Activated naive CD8-positive, alpha-beta T cell treated with anti-CD3 and anti-CD28 coated beads for 36 hours (primary cell): ENCODE results near the gene OLFM2. TPM values are rescaled to one million over a fixed set of nuclear protein-coding genes. Genes with fewer than 3 reads are reported as not detected.

Source experiments
- DNase-seq: peaks from one replicate; pipeline ENCODE4 v3.0.0; 2021
- H3K27ac Mint-ChIP-seq: one replicate; pipeline ENCODE4 v1.8.0; 2022; ENCODE audit warnings: mild to moderate bottlenecking, moderate library complexity, mixed read lengths
- H3K27me3 Mint-ChIP-seq: one replicate; pipeline ENCODE4 v1.8.0; 2022; ENCODE audit warnings: mild to moderate bottlenecking, mixed read lengths
- H3K36me3 Mint-ChIP-seq: one replicate; pipeline ENCODE4 v1.8.0; 2021; ENCODE audit warnings: mild to moderate bottlenecking, mixed read lengths
- H3K4me1 Mint-ChIP-seq: one replicate; pipeline ENCODE4 v1.8.0; 2021; ENCODE audit warnings: mixed read lengths
- H3K4me3 Mint-ChIP-seq: one replicate; pipeline ENCODE4 v1.8.0; 2022; ENCODE audit warnings: mild to moderate bottlenecking, moderate library complexity, mixed read lengths
- H3K9me3 Mint-ChIP-seq: one replicate; pipeline ENCODE4 v1.8.0; 2022; ENCODE audit warnings: mixed read lengths
- total RNA-seq, 2 experiments: library from RNA; stranded (reverse); gene quantifications; one replicate each; pipeline ENCODE4 v1.2.3, GENCODE V29; 2021

OLFM2 gene
- total RNA-seq, 2 experiments from 2014 or later = 2.7 to 2.9 TPM

- H3K4me3 Mint-ChIP-seq = no peak overlapping the region
- H3K27ac Mint-ChIP-seq = no peak overlapping the region
- no peaks in the 10 kb centered on the region for H3K9me3 Mint-ChIP-seq
- no peak for DNase-seq
- no peaks in the 10 kb centered on the region for H3K36me3 Mint-ChIP-seq
- no peaks in the 10 kb centered on the region for H3K4me1 Mint-ChIP-seq
- H3K27me3 Mint-ChIP-seq = peaks cover 9% of the 10 kb centered on the region
Measured at GRCh38 chr19:9901642-9902041, 34.7 kb downstream of the OLFM2 start.

GRCh38 chr19:9901020-9901419, 35.3 kb downstream of the OLFM2 start:
- H3K9me3 Mint-ChIP-seq = no peaks in the 10 kb centered on the region
- no peak overlapping the region for H3K27ac Mint-ChIP-seq
- H3K36me3 Mint-ChIP-seq = no peaks in the 10 kb centered on the region
- no peaks in the 10 kb centered on the region for H3K4me1 Mint-ChIP-seq
- H3K27me3 Mint-ChIP-seq = peaks cover 9% of the 10 kb centered on the region
- DNase-seq = no peak
- H3K4me3 Mint-ChIP-seq = no peak overlapping the region

- no peak overlapping the region for H3K4me3 Mint-ChIP-seq
- DNase-seq = no peak
- H3K27ac Mint-ChIP-seq = no peak overlapping the region
Measured at GRCh38 chr19:9891609-9892373, 44.5 kb downstream of the OLFM2 start.

GRCh38 chr19:9885077-9885552, 51.2 kb downstream of the OLFM2 start:
- H3K9me3 Mint-ChIP-seq = no peaks in the 10 kb centered on the region
- H3K27ac Mint-ChIP-seq = no peak overlapping the region
- no peaks in the 10 kb centered on the region for H3K4me1 Mint-ChIP-seq
- no peaks in the 10 kb centered on the region for H3K36me3 Mint-ChIP-seq
- H3K27me3 Mint-ChIP-seq = no peaks in the 10 kb centered on the region
- no peak overlapping the region for H3K4me3 Mint-ChIP-seq
- no peak for DNase-seq

More at GRCh38 chr19:9891609-9892373, 44.5 kb downstream of the OLFM2 start:
- peaks cover 3% of the 10 kb centered on the region for H3K4me1 Mint-ChIP-seq
- H3K9me3 Mint-ChIP-seq = no peaks in the 10 kb centered on the region
- no peaks in the 10 kb centered on the region for H3K27me3 Mint-ChIP-seq
- no peaks in the 10 kb centered on the region for H3K36me3 Mint-ChIP-seq

- no peak overlapping the region for H3K4me3 Mint-ChIP-seq
- H3K9me3 Mint-ChIP-seq = no peaks in the 10 kb centered on the region
- H3K27me3 Mint-ChIP-seq = no peaks in the 10 kb centered on the region
- no peaks in the 10 kb centered on the region for H3K4me1 Mint-ChIP-seq
- no peaks in the 10 kb centered on the region for H3K36me3 Mint-ChIP-seq
- H3K27ac Mint-ChIP-seq = no peak overlapping the region
- DNase-seq = no peak
Measured at GRCh38 chr19:9883764-9884163, 52.6 kb downstream of the OLFM2 start.

GRCh38 chr19:9883231-9883758, 53.0 kb downstream of the OLFM2 start:
- Mint-ChIP-seq H3K4me1 (no peaks in the 10 kb centered on the region), H3K4me3 (no peak overlapping the region), H3K36me3 (no peaks in the 10 kb centered on the region), H3K27ac (no peak overlapping the region), H3K9me3 (no peaks in the 10 kb centered on the region), H3K27me3 (no peaks in the 10 kb centered on the region)
- no peak for DNase-seq

- H3K36me3 Mint-ChIP-seq = no peaks in the 10 kb centered on the region
- H3K4me3 Mint-ChIP-seq = no peak overlapping the region
- H3K9me3 Mint-ChIP-seq = no peaks in the 10 kb centered on the region
- DNase-seq = no peak
- no peaks in the 10 kb centered on the region for H3K4me1 Mint-ChIP-seq
- H3K27ac Mint-ChIP-seq = no peak overlapping the region
- H3K27me3 Mint-ChIP-seq = no peaks in the 10 kb centered on the region
Measured at GRCh38 chr19:9881720-9882119, 54.6 kb downstream of the OLFM2 start.

DNA sequence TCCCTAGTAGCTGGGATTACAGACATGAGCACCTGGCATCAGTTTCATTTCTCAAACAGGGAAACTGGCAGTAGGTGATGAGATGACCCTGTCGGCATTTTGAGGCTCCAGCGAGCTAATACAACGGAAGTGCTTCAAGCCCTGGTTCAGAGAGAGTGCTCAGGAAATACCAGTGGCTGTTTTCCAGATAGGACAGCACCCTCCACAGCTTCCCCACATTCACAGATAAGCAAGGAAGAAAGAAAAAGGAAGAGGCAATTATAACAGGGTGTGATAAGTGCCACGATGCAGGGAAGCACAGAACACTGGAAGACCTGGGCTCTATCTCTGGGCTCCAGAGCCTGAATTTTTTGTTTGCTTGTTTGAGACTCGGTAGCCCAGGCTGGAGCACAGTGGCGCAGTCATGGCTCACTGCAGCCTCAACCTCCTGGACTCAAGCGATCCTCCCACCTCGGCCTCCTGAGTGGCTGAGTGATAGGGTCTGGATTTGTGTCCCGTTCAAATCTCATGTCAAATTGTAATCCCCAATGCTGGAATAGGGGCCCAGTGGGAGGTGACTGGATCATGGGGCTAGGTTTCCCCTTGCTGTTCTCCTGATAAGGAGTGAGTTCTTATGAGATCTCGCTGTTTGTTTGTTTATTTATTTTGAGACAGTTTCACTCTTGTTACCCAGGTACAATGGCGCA, 57.7 kb downstream of the OLFM2 start:
- Mint-ChIP-seq H3K9me3 (no peaks in the 10 kb centered on the region), H3K27ac (no peak overlapping the region), H3K4me3 (no peak overlapping the region), H3K36me3 (no peaks in the 10 kb centered on the region), H3K27me3 (no peaks in the 10 kb centered on the region), H3K4me1 (no peaks in the 10 kb centered on the region)
- DNase-seq = no peak

DNA sequence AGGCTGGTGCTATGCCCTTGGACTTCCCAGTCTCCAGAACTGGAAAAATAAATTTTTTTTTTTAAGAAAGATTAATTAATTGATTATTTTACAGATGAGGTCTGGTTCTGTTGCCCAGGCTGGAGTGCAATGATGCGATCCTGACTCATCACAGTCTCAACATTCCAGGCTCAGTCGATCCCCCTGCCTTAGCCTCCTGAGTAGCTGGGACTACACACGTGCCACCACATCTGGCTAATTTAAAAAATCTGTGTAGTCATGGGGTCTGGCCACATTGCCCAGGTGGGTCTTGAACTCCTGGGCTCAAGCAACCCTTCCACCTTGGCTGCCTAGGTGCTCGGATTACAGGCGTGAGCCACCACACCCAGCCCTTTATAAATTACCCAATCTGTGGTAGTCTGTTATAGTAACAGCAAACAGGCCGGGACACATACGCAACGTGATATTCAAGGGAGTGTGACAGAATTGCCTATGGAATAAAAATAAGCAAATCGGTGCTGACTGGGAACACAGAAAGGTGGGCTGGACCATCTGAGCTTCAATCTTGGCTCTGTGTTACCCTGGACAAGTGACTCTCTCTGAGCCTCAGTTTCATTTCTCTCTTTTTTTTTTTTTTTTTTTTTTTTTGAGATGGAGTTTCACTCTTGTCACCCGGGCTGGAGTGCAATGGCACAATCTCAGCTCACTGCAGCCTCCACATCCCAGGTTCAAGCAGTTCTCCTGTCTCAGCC, 58.4 kb downstream of the OLFM2 start:
- H3K27ac Mint-ChIP-seq = no peak overlapping the region
- no peaks in the 10 kb centered on the region for H3K4me1 Mint-ChIP-seq
- no peaks in the 10 kb centered on the region for H3K27me3 Mint-ChIP-seq
- no peak overlapping the region for H3K4me3 Mint-ChIP-seq
- H3K9me3 Mint-ChIP-seq = no peaks in the 10 kb centered on the region
- no peaks in the 10 kb centered on the region for H3K36me3 Mint-ChIP-seq
- DNase-seq = no peak

- Mint-ChIP-seq H3K9me3 (no peaks in the 10 kb centered on the region), H3K27me3 (no peaks in the 10 kb centered on the region), H3K4me1 (no peaks in the 10 kb centered on the region), H3K27ac (no peak overlapping the region), H3K36me3 (no peaks in the 10 kb centered on the region), H3K4me3 (no peak overlapping the region)
- DNase-seq = no peak
Measured at GRCh38 chr19:9875796-9876195, 60.5 kb downstream of the OLFM2 start.

DNA sequence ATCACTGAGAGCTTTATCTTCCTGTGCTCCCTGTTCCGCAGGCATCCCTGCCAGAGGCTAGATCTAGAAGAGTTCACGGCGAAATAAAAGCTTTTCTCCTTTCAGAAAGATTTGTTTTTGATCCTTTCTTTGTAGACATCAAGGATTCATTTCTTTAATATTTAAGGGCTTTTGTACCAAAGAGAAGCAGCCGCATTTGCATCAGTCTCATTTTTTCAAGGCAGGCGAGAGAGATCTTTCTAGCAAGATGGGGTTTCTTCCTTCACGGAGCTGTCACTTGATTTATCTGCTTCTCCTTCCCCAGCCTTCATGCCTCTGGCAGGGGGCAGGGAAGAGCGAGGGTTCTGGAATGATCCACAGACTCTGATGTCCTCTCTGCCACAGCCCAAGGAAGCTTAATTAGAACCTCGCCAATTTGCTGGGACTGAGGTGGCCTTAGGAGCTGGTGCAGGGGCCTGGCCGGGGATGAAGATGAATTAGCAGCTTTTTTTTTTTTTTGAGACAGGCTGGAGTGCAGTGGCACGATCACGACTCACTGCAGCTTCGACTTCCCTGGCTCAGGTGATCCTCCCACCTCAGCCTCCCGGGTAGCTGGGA, 61.2 kb downstream of the OLFM2 start:
- no peak for DNase-seq
- H3K27ac Mint-ChIP-seq = no peak overlapping the region
- no peaks in the 10 kb centered on the region for H3K4me1 Mint-ChIP-seq
- no peak overlapping the region for H3K4me3 Mint-ChIP-seq
- no peaks in the 10 kb centered on the region for H3K36me3 Mint-ChIP-seq
- no peaks in the 10 kb centered on the region for H3K9me3 Mint-ChIP-seq
- no peaks in the 10 kb centered on the region for H3K27me3 Mint-ChIP-seq

GRCh38 chr19:9872618-9873242, 63.6 kb downstream of the OLFM2 start:
- no peaks in the 10 kb centered on the region for H3K4me1 Mint-ChIP-seq
- H3K36me3 Mint-ChIP-seq = no peaks in the 10 kb centered on the region
- H3K4me3 Mint-ChIP-seq = no peak overlapping the region
- no peaks in the 10 kb centered on the region for H3K9me3 Mint-ChIP-seq
- no peak overlapping the region for H3K27ac Mint-ChIP-seq
- DNase-seq = no peak
- no peaks in the 10 kb centered on the region for H3K27me3 Mint-ChIP-seq

GRCh38 chr19:9871626-9872338, 64.5 kb downstream of the OLFM2 start:
- no peak for DNase-seq
- H3K4me1 Mint-ChIP-seq = peaks cover 2% of the 10 kb centered on the region
- no peak overlapping the region for H3K4me3 Mint-ChIP-seq
- no peaks in the 10 kb centered on the region for H3K36me3 Mint-ChIP-seq
- no peaks in the 10 kb centered on the region for H3K27me3 Mint-ChIP-seq
- H3K9me3 Mint-ChIP-seq = no peaks in the 10 kb centered on the region
- H3K27ac Mint-ChIP-seq = no peak overlapping the region

- H3K9me3 Mint-ChIP-seq = no peaks in the 10 kb centered on the region
- no peak overlapping the region for H3K4me3 Mint-ChIP-seq
- H3K27me3 Mint-ChIP-seq = no peaks in the 10 kb centered on the region
- peaks cover 12% of the 10 kb centered on the region for H3K4me1 Mint-ChIP-seq
- no peak overlapping the region for H3K27ac Mint-ChIP-seq
- DNase-seq = no peak
- no peaks in the 10 kb centered on the region for H3K36me3 Mint-ChIP-seq
Measured at GRCh38 chr19:9868983-9869617, 67.2 kb downstream of the OLFM2 start.
